Measurements from ENCODE around the gene GPC3. TPM values are rescaled to one million over a fixed set of nuclear protein-coding genes. Genes with fewer than 3 reads are reported as not detected.

The GPC3 gene
- total RNA-seq, 1 experiment from 2014 or later = 0.98 TPM

GRCh38 chrX:133636009-133636408 lies 349.4 kb downstream of the GPC3 start:
- no TSS peak for BruUV-seq (replicated peaks)
- no peaks in the 10 kb centered on the region for H3K9me2 ChIP-seq (ENCODE audit: insufficient read depth)
- no peak overlapping the region for H2AFZ ChIP-seq (ENCODE audit: low read depth, low read length, poor library complexity, severe bottlenecking)
- no peaks in the 10 kb centered on the region for H3K36me3 ChIP-seq (ENCODE audit: control insufficient read depth in 1 of 2, insufficient read depth in 2 of 2, low read length in 2 of 2)
- H3K27me3 ChIP-seq (ENCODE audit: insufficient read depth, low read length) = no peaks in the 10 kb centered on the region
- ATAC-seq (no peak), DNase-seq (ENCODE audit: low read depth, low spot score) (no peak)
- H3K27ac ChIP-seq (ENCODE audit: low read depth, low read length) = no peak overlapping the region
- TF ChIP-seq EGR1 (IDR thresholded peaks at IDR 0.05; ENCODE audit: low read depth) (no peak), FOSL1 (IDR thresholded peaks at IDR 0.05; ENCODE audit: low read depth) (no peak), ZNF274 (IDR thresholded peaks at IDR 0.05; ENCODE audit: low read depth, low read length) (no peak), EZH2phosphoT487 (IDR thresholded peaks at IDR 0.05; ENCODE audit: borderline replicate concordance) (no peak), CBX3 (IDR thresholded peaks at IDR 0.05; ENCODE audit: low read depth) (no peak), JUND (IDR thresholded peaks at IDR 0.05) (no peak), SIN3A (IDR thresholded peaks at IDR 0.05; ENCODE audit: low read depth) (no peak), EZH2 (IDR thresholded peaks at IDR 0.05) (no peak), YY1 (IDR thresholded peaks at IDR 0.05; ENCODE audit: extremely low read depth, insufficient replicate concordance, low read depth, low read length) (no peak)
- TF ChIP-seq, protein P1, sequence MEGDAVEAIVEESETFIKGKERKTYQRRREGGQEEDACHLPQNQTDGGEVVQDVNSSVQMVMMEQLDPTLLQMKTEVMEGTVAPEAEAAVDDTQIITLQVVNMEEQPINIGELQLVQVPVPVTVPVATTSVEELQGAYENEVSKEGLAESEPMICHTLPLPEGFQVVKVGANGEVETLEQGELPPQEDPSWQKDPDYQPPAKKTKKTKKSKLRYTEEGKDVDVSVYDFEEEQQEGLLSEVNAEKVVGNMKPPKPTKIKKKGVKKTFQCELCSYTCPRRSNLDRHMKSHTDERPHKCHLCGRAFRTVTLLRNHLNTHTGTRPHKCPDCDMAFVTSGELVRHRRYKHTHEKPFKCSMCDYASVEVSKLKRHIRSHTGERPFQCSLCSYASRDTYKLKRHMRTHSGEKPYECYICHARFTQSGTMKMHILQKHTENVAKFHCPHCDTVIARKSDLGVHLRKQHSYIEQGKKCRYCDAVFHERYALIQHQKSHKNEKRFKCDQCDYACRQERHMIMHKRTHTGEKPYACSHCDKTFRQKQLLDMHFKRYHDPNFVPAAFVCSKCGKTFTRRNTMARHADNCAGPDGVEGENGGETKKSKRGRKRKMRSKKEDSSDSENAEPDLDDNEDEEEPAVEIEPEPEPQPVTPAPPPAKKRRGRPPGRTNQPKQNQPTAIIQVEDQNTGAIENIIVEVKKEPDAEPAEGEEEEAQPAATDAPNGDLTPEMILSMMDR (IDR thresholded peaks at IDR 0.05 in 2 of 3, conservative IDR thresholded peaks at IDR 0.05 in 1 of 3; ENCODE audit: borderline replicate concordance in 1 of 3, insufficient read depth in 1 of 3, low read depth in 2 of 3, low read length in 2 of 3) = no peak
- TF ChIP-seq, protein P2, sequence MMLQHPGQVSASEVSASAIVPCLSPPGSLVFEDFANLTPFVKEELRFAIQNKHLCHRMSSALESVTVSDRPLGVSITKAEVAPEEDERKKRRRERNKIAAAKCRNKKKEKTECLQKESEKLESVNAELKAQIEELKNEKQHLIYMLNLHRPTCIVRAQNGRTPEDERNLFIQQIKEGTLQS (IDR thresholded peaks at IDR 0.05) = no peak
- POLR2A ChIA-PET = no interaction called here
- no peak overlapping the region for H3K9ac ChIP-seq (ENCODE audit: low read length)
- no peaks in the 10 kb centered on the region for H3K79me2 ChIP-seq (ENCODE audit: insufficient read depth, low read length)
- no peak overlapping the region for H3K4me3 ChIP-seq (replicated peaks in 1 of 2; ENCODE audit: low read depth in 1 of 2, low read length in 2 of 2)
- H3K4me2 ChIP-seq (ENCODE audit: low read length) = no peak overlapping the region
- CTCF ChIA-PET = no interaction called here
- RAD21 ChIA-PET (ENCODE audit: low non-redundant PET in 1 of 2, low total read pairs in 2 of 2, uncharacterized antibody in 2 of 2, unreplicated experiment in 2 of 2) = no interaction called here
- no peaks in the 10 kb centered on the region for H3K9me3 ChIP-seq (ENCODE audit: control insufficient read depth in 1 of 2, insufficient read depth in 1 of 2, low read depth in 1 of 2, low read length in 2 of 2)
- H3K4me1 ChIP-seq (ENCODE audit: control insufficient read depth in 1 of 2, insufficient read depth in 2 of 2, low read length in 2 of 2) = no peaks in the 10 kb centered on the region
- H4K20me1 ChIP-seq (ENCODE audit: insufficient read depth) = no peaks in the 10 kb centered on the region
- intact Hi-C loops (cut with micrococcal nuclease) = no loop called here
